Gastroesophageal sphincter (tissue), 4 donors: Measurements from ENCODE around the gene FOXK1. TPM values are rescaled to one million over a fixed set of nuclear protein-coding genes. Genes with fewer than 3 reads are reported as not detected.

Source experiments
- ATAC-seq: fragments of 150-250 bp; one replicate; pipeline ENCODE4 v1.9.1; 2016; ENCODE audit warnings: mild to moderate bottlenecking, moderate library complexity
- H3K27ac ChIP-seq, 4 donors: fragments of 200-600 bp; sonication (generic) in 3 of 4; 1 replicate in 3 of 4; 2 replicates in 1 of 4; pipeline ENCODE4 v1.5.1; 2016 to 2019
- H3K27me3 ChIP-seq: fragments of 200-600 bp; sonication (generic); one replicate; pipeline ENCODE4 v1.5.1; 2019
- H3K36me3 ChIP-seq, 2 donors: fragments of 200-600 bp; sonication (generic); one replicate each; pipeline ENCODE4 v1.5.1; 2019; ENCODE audit warnings: control low read depth in 1 of 2
- H3K4me1 ChIP-seq, 3 donors: fragments of 200-600 bp; sonication (generic); 1 replicate in 2 of 3; 2 replicates in 1 of 3; pipeline ENCODE4 v1.5.1; 2016 to 2019; ENCODE audit warnings: control low read depth in 2 of 3
- H3K4me3 ChIP-seq, 2 donors: fragments of 200-600 bp; sonication (generic); one replicate each; pipeline ENCODE4 v1.5.1; 2019; ENCODE audit warnings: mild to moderate bottlenecking in 1 of 2, moderate library complexity in 1 of 2
- H3K9me3 ChIP-seq, 3 donors: fragments of 200-600 bp; sonication (generic); one replicate each; pipeline ENCODE4 v1.5.1; 2017 to 2019; ENCODE audit warnings: control low read depth in 2 of 3
- EP300 ChIP-seq: sonication (generic); formaldehyde crosslinking; IDR thresholded peaks from one replicate; pipeline ENCODE4 v1.6.1; 2017; ENCODE audit warnings: antibody characterized with exemption, mild to moderate bottlenecking
- POLR2A ChIP-seq, 2 donors: fragments of 450-650 bp; IDR thresholded peaks; one replicate each; pipeline ENCODE4 v1.6.1; 2017; ENCODE audit warnings: antibody characterized with exemption in 2 of 2, mild to moderate bottlenecking in 2 of 2, moderate library complexity in 1 of 2
- POLR2AphosphoS5 ChIP-seq: sonication (generic); formaldehyde crosslinking; IDR thresholded peaks from one replicate; pipeline ENCODE4 v1.6.1; 2017; ENCODE audit warnings: antibody characterized with exemption
- whole genome bisulfite sequencing, 2 donors: methylation state at CpG; one replicate each; pipeline ENCODE4 v1.1.5; 2018; ENCODE audit warnings: low coverage in 1 of 2; 5-methylcytosine and 5-hydroxymethylcytosine counted together
- total RNA-seq, 4 donors: library from RNA; depleted of rRNA; stranded (reverse); fragments of >200 nt; gene quantifications; one replicate each; pipeline ENCODE4 v1.1.0, GENCODE V29; 2016
- TF ChIP-seq, protein P1 (sequence below), 4 experiments: fragments of 200-600 bp in 2 of 4; fragments of 450-650 bp in 2 of 4; sonication (generic) in 1 of 4; IDR thresholded peaks; one replicate each; pipeline ENCODE4 v1.5.1; 2017 to 2019; ENCODE audit warnings: antibody characterized with exemption in 4 of 4, mild to moderate bottlenecking in 2 of 4, moderate library complexity in 2 of 4

The FOXK1 gene
- total RNA-seq, 4 donors from 2014 or later, result 28.5 to 45.2 (median 30.0) TPM

DNA sequence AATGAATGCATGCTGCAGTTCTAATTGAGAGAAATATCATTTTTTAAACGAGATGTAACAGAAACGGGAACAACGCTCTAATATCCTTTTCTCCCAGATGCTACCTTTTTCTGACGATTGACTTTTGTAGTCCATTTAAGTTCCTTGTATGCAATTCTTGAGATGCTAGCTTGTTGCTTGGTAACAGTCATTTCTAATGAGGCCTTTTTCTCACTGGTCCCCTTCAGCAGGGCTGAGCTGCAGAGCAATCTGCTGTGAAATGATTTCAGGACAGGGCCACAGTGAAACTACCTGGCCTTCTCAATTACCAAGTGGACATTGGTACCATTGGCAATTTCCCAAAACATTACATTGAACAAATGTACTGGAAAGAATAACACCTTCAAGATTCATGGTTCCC, 26.2 kb upstream of the FOXK1 start:
- H3K27ac ChIP-seq, result no peak overlapping the region
- no peak for TF ChIP-seq POLR2A (IDR thresholded peaks at IDR 0.05)
- TF ChIP-seq, protein P1, sequence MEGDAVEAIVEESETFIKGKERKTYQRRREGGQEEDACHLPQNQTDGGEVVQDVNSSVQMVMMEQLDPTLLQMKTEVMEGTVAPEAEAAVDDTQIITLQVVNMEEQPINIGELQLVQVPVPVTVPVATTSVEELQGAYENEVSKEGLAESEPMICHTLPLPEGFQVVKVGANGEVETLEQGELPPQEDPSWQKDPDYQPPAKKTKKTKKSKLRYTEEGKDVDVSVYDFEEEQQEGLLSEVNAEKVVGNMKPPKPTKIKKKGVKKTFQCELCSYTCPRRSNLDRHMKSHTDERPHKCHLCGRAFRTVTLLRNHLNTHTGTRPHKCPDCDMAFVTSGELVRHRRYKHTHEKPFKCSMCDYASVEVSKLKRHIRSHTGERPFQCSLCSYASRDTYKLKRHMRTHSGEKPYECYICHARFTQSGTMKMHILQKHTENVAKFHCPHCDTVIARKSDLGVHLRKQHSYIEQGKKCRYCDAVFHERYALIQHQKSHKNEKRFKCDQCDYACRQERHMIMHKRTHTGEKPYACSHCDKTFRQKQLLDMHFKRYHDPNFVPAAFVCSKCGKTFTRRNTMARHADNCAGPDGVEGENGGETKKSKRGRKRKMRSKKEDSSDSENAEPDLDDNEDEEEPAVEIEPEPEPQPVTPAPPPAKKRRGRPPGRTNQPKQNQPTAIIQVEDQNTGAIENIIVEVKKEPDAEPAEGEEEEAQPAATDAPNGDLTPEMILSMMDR (IDR thresholded peaks at IDR 0.05), result no peak
- no peak for TF ChIP-seq EP300
- no peak for TF ChIP-seq POLR2AphosphoS5
- ATAC-seq, result no peak
- H3K27me3 ChIP-seq, result no peaks in the 10 kb centered on the region
- H3K4me3 ChIP-seq, result no peak overlapping the region
- H3K36me3 ChIP-seq, result no peaks in the 10 kb centered on the region
- 73 to 78% methylated on average over 4 of the region's 4 CpGs for WGBS, 2 donors
- peaks cover 0 to 5% (median 0%) of the 10 kb centered on the region in 3 donors for H3K4me1 ChIP-seq
- H3K9me3 ChIP-seq, result peaks cover 0 to 11% (median 0%) of the 10 kb centered on the region in 3 donors

DNA sequence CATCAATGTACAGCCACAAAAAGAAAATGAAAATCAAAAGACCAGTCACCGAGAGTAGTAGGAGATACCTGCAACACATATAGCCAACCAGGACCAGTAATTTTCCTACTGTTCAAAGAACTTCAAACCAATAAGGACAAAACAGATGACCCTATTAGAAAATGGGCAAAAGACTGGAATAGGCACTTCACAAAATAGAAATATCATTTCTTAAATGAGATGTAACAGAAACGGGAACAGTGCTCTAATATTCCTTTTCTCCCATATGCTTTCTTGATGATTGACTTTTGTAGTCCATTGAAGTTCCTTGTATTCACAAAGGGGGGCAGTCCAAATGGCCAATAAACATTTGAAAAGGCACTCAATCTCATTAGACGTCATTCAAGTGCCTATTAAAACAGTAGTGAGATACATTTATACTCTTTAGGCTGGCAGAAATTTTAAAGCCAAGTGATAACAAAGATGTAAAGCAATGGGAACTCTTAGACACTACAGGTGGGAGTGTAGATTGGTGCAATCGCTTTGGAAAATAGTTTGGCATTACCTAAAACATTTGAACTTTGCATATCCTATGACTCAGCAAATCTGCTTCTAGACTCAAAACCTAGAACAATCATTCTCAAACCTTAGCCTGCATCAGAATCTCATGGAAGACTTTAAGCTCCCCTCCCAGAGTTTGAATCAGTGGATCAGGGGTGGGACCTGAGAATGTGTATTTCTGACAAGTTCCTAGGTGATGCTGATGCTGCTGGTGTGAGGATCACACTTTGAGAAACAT, 24.3 kb upstream of the FOXK1 start:
- Histone ChIP-seq H3K27ac (no peak overlapping the region), H3K9me3 (peaks cover 0 to 11% (median 0%) of the 10 kb centered on the region in 3 donors), H3K4me1 (peaks cover 0 to 16% (median 0%) of the 10 kb centered on the region in 3 donors), H3K36me3 (no peaks in the 10 kb centered on the region), H3K27me3 (no peaks in the 10 kb centered on the region), H3K4me3 (no peak overlapping the region)
- 88 to 95% methylated on average over 3 to 4 of the region's 4 CpGs for WGBS, 2 donors
- TF ChIP-seq POLR2AphosphoS5 (no peak), EP300 (no peak), POLR2A (IDR thresholded peaks at IDR 0.05) (no peak)
- TF ChIP-seq, protein P1 (IDR thresholded peaks at IDR 0.05), result no peak
- ATAC-seq, result no peak

DNA sequence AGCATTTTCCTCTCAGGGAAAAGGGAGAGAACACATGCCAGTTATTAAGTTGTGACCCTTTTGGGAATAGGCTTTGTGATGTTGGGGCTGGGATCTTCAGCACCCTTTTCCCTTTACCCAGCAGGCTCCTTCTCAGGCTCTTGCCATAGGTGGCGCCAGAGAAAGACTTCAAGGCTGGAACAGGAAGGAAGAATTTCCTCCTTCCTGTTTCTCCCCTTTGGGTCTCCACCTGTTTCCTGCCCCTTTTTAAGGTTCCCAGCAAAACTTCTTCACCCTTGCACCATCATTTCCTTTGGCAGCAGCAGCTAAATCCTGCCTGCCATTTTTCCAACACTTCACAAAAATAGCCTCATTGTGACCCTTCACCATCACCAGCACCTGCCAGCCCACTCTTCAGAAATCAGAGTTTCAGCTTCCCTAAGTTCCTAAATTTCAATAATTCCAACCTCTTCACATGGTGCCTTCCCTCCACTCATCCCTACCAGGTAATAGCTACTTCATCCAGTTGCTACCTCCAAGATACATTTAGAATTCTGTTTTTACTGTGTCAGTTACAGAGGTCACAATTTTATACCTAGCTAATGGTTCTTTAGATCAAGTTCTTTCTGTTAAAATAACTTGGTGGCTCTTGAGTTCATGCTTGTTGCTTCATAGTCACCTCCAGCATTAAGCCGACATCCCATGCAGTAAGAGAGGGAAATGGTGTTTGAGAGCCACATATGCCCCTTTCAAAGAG, 22.4 kb upstream of the FOXK1 start:
- no peak for TF ChIP-seq POLR2AphosphoS5
- TF ChIP-seq, protein P1 (IDR thresholded peaks at IDR 0.05), result peak in 1 of 4 experiments; percentile 17
- ATAC-seq, result no peak
- WGBS, 2 donors, result 50 to 69% methylated on average over 1 of the region's 2 CpGs

DNA sequence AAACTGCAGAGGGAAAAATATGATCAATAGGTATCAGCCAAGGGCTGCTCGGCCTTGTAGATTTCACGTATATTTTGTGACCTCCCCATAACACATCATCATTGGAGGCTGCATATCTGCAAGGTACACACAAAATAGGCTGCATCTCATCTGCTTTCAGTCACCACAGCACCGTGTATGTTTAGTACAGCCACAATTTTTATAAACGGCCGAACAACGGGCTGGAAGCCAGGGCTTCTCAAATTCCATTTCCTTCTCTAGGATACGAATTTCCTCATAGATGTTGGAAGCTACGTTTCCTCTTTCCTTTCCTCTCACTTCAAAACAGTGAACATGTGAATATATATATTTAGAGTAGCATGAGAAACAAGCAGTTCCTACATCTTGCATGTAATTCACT, 20.2 kb upstream of the FOXK1 start:
- no peaks in the 10 kb centered on the region for H3K27me3 ChIP-seq
- peaks cover 0 to 32% (median 0%) of the 10 kb centered on the region in 3 donors for H3K4me1 ChIP-seq
- no peaks in the 10 kb centered on the region for H3K36me3 ChIP-seq
- no peak for ATAC-seq
- TF ChIP-seq, protein P1 (IDR thresholded peaks at IDR 0.05), result no peak
- no peak for TF ChIP-seq POLR2AphosphoS5
- H3K9me3 ChIP-seq, result peaks cover 0 to 11% (median 0%) of the 10 kb centered on the region in 3 donors
- 9 to 13% methylated on average over 8 of the region's 8 CpGs for WGBS, 2 donors
- no peak overlapping the region for H3K4me3 ChIP-seq
- H3K27ac ChIP-seq, result peak overlapping the region in 3 of 4 donors; percentile 8 to 48 (median 46)

More for the DNA sequence above, 22.4 kb upstream of the FOXK1 start:
- Histone ChIP-seq H3K27me3 (no peaks in the 10 kb centered on the region), H3K4me1 (peaks cover 0 to 16% (median 0%) of the 10 kb centered on the region in 3 donors), H3K4me3 (no peak overlapping the region), H3K27ac (no peak overlapping the region), H3K9me3 (peaks cover 0 to 11% (median 0%) of the 10 kb centered on the region in 3 donors), H3K36me3 (no peaks in the 10 kb centered on the region)
